GM23338 (cell line): ENCODE measurements around the gene FATE1.

Experiments used
- CREB1 ChIP-seq: fragments of 250-450 bp; sonication (Bioruptor Pico); IDR thresholded peaks from 2 replicates; pipeline ENCODE4 v1.5.0; 2020; ENCODE audit warnings: low read depth, mild to moderate bottlenecking, moderate library complexity
- CTCF ChIP-seq, 2 experiments: fragments of 200-600 bp in 1 of 2; sonication (generic) in 1 of 2; conservative IDR thresholded peaks; 2 replicates each; pipeline versions ENCODE4 v1.5.1 to v1.6.1; 2016 to 2017; ENCODE audit warnings: antibody characterized with exemption in 2 of 2, low read depth in 2 of 2, mild to moderate bottlenecking in 2 of 2, moderate library complexity in 1 of 2
- ETS1 ChIP-seq: IDR thresholded peaks from 2 replicates; pipeline ENCODE4 v1.6.1; 2016; ENCODE audit warnings: antibody characterized with exemption
- EZH2 ChIP-seq: fragments of 200-600 bp; sonication (generic); IDR thresholded peaks from one replicate; pipeline ENCODE4 v1.8.0; 2017; ENCODE audit warnings: antibody characterized with exemption, mild to moderate bottlenecking, low read depth; ENCODE audit not compliant: unreplicated experiment
- EZH2phosphoT487 ChIP-seq: fragments of 200-600 bp; sonication (generic); IDR thresholded peaks from one replicate; pipeline ENCODE4 v1.8.1; 2018; ENCODE audit warnings: antibody characterized with exemption; ENCODE audit not compliant: unreplicated experiment
- JUNB ChIP-seq: IDR thresholded peaks from one replicate; pipeline ENCODE4 v1.6.1; 2016; ENCODE audit warnings: antibody characterized with exemption; ENCODE audit not compliant: unreplicated experiment
- POLR2AphosphoS5 ChIP-seq: IDR thresholded peaks from 2 replicates; pipeline ENCODE4 v1.6.1; 2016; ENCODE audit warnings: antibody characterized with exemption, low read depth
- ZNF331 ChIP-seq: fragments of 250-450 bp; sonication (Bioruptor Pico); IDR thresholded peaks from 2 replicates; pipeline ENCODE4 v1.5.0; 2020; ENCODE audit warnings: low read depth, mild to moderate bottlenecking, moderate library complexity

DNA sequence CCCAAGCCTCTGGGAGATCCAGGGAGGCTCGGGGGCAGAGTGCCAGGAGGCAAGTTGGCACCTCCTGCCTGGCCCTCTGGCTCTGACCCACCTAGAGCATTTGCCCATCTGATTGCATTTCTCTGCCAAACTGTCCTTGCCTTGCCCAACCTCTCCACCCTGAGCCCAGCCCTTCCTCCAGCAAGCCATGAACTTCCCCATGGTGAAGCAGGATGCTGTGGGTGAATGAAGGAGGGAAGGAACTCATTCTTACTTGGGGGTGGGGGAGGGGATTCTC, 9.4 kb downstream of the FATE1 start:
- TF ChIP-seq CTCF (conservative IDR thresholded peaks at IDR 0.05; ENCODE audit: low read depth in 2 of 2) (no peak), POLR2AphosphoS5 (no peak), CREB1 (CRISPR knock-in tag) (no peak), JUNB (no peak), ZNF331 (CRISPR knock-in tag) (no peak), EZH2phosphoT487 (no peak), ETS1 (no peak), EZH2 (no peak)
